Chondrocyte (in vitro differentiated cells): Measurements from ENCODE around the gene GALR1. TPM values are rescaled to one million over a fixed set of nuclear protein-coding genes. Genes with fewer than 3 reads are reported as not detected.
A peak's percentile ranks its signal among the peaks of the same experiment; 100 is the strongest.
"Not testable (repeated sequence)": the region's sequence is repeated elsewhere in the genome, so short reads cannot be mapped to it uniquely, and the experiment has no call there.

Experiments used
- DNase-seq: peaks from one replicate; pipeline ENCODE4 v3.0.0; 2021; ENCODE audit warnings: mixed read lengths, low spot score
- H3K27ac Mint-ChIP-seq: one replicate; pipeline ENCODE4 v1.8.0; 2021; ENCODE audit warnings: mild to moderate bottlenecking, moderate library complexity, mixed read lengths; ENCODE audit not compliant: unreplicated experiment
- H3K27me3 Mint-ChIP-seq: 2 replicates; pipeline ENCODE4 v1.8.0; 2021; ENCODE audit warnings: low read depth, mixed read lengths
- H3K36me3 Mint-ChIP-seq: 2 replicates; pipeline ENCODE4 v1.8.0; 2021; ENCODE audit warnings: low read depth, mixed read lengths
- H3K4me1 Mint-ChIP-seq: 2 replicates; pipeline ENCODE4 v1.8.0; 2021; ENCODE audit warnings: low read depth, mild to moderate bottlenecking, mixed read lengths
- H3K4me3 Mint-ChIP-seq: one replicate; pipeline ENCODE4 v1.8.0; 2021; ENCODE audit warnings: mild to moderate bottlenecking, moderate library complexity, mixed read lengths; ENCODE audit not compliant: unreplicated experiment
- H3K9me3 Mint-ChIP-seq: 2 replicates; pipeline ENCODE4 v1.8.0; 2021; ENCODE audit warnings: low read depth, mixed read lengths
- CTCF ChIP-seq: fragments of 200-600 bp; sonication (generic); IDR thresholded peaks from 2 replicates; pipeline ENCODE4 v1.5.0; 2021; ENCODE audit warnings: antibody characterized with exemption, mild to moderate bottlenecking, moderate library complexity
- total RNA-seq: library from RNA; stranded (reverse); gene quantifications from 3 replicates; pipeline ENCODE4 v1.2.1, GENCODE V29; 2021

GALR1 gene
- total RNA-seq, 1 donor from 2014 or later: not detected

- H3K27ac Mint-ChIP-seq: no peak overlapping the region
- H3K4me3 Mint-ChIP-seq: no peak overlapping the region
- no peaks in the 10 kb centered on the region for H3K4me1 Mint-ChIP-seq
- TF ChIP-seq CTCF: no peak
- H3K27me3 Mint-ChIP-seq: peaks cover 38% of the 10 kb centered on the region
- no peak for DNase-seq
- H3K9me3 Mint-ChIP-seq: peaks cover 2% of the 10 kb centered on the region
- H3K36me3 Mint-ChIP-seq: no peaks in the 10 kb centered on the region
These were observed 26.0 kb upstream of the GALR1 start for GRCh38 chr18:77223653-77224052.

- H3K27ac Mint-ChIP-seq: no peak overlapping the region
- H3K36me3 Mint-ChIP-seq: no peaks in the 10 kb centered on the region
- no peak for DNase-seq
- H3K4me1 Mint-ChIP-seq: no peaks in the 10 kb centered on the region
- peaks cover 49% of the 10 kb centered on the region for H3K27me3 Mint-ChIP-seq
- H3K9me3 Mint-ChIP-seq: peaks cover 5% of the 10 kb centered on the region
- no peak overlapping the region for H3K4me3 Mint-ChIP-seq
- no peak for TF ChIP-seq CTCF
These were observed 19.0 kb upstream of the GALR1 start for GRCh38 chr18:77230645-77231044.

- Mint-ChIP-seq H3K4me3 (no peak overlapping the region), H3K4me1 (no peaks in the 10 kb centered on the region), H3K27me3 (peaks cover 26% of the 10 kb centered on the region), H3K27ac (no peak overlapping the region), H3K9me3 (peaks cover 34% of the 10 kb centered on the region), H3K36me3 (peaks cover 5% of the 10 kb centered on the region)
- DNase-seq: no peak
- TF ChIP-seq CTCF: no peak
These were observed 14.9 kb upstream of the GALR1 start for GRCh38 chr18:77234504-77235365.

- not testable (repeated sequence) for DNase-seq, H3K4me1 Mint-ChIP-seq, H3K36me3 Mint-ChIP-seq, H3K27me3 Mint-ChIP-seq, H3K27ac Mint-ChIP-seq, H3K4me3 Mint-ChIP-seq
- H3K9me3 Mint-ChIP-seq: peaks cover 48% of the 10 kb centered on the region
These were observed 10.4 kb upstream of the GALR1 start for GRCh38 chr18:77239285-77239684.

GRCh38 chr18:77248873-77249568 lies 627 bp upstream of the GALR1 start:
- no peak overlapping the region for H3K27ac Mint-ChIP-seq
- H3K36me3 Mint-ChIP-seq: peaks cover 1% of the 10 kb centered on the region
- peaks cover 17% of the 10 kb centered on the region for H3K9me3 Mint-ChIP-seq
- peaks cover 64% of the 10 kb centered on the region for H3K27me3 Mint-ChIP-seq
- DNase-seq: no peak
- H3K4me1 Mint-ChIP-seq: peaks cover 13% of the 10 kb centered on the region
- TF ChIP-seq CTCF: no peak
- peak overlapping the region; percentile 66 for H3K4me3 Mint-ChIP-seq
